Measurements from ENCODE around the gene PDE8A. TPM values are rescaled to one million over a fixed set of nuclear protein-coding genes. Genes with fewer than 3 reads are reported as not detected.

PDE8A gene
- total RNA-seq, 2 experiments from 2014 or later, result 23.2 to 24.4 TPM

GRCh38 chr15:85072917-85073316 lies 91.3 kb downstream of the PDE8A start:
- H3K27ac Mint-ChIP-seq, result peak overlapping the region; percentile 55
- TF ChIP-seq, protein P1, sequence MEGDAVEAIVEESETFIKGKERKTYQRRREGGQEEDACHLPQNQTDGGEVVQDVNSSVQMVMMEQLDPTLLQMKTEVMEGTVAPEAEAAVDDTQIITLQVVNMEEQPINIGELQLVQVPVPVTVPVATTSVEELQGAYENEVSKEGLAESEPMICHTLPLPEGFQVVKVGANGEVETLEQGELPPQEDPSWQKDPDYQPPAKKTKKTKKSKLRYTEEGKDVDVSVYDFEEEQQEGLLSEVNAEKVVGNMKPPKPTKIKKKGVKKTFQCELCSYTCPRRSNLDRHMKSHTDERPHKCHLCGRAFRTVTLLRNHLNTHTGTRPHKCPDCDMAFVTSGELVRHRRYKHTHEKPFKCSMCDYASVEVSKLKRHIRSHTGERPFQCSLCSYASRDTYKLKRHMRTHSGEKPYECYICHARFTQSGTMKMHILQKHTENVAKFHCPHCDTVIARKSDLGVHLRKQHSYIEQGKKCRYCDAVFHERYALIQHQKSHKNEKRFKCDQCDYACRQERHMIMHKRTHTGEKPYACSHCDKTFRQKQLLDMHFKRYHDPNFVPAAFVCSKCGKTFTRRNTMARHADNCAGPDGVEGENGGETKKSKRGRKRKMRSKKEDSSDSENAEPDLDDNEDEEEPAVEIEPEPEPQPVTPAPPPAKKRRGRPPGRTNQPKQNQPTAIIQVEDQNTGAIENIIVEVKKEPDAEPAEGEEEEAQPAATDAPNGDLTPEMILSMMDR (IDR thresholded peaks at IDR 0.05), result no peak
- ATAC-seq (no peak), DNase-seq (no peak)
- CTCF ChIA-PET, result interaction anchor here (0.9 kb wide), 1 partner anchor 92 kb away, joined by 3 read pairs; no protein-coding TSS in a partner anchor
- peaks cover 13% of the 10 kb centered on the region for H3K36me3 Mint-ChIP-seq (ENCODE audit: low read depth)
- H3K4me1 Mint-ChIP-seq (ENCODE audit: low read depth), result peaks cover 14% of the 10 kb centered on the region
- no peaks in the 10 kb centered on the region for H3K9me3 Mint-ChIP-seq
- H3K27me3 Mint-ChIP-seq, result no peaks in the 10 kb centered on the region
- no peak overlapping the region for H3K4me3 Mint-ChIP-seq
- intact Hi-C loops (cut with micrococcal nuclease), result no loop called here
- POLR2A ChIA-PET, result interaction anchor here (0.9 to 1.1 kb wide), 2 partner anchors 84 to 92 kb away, joined by 3 read pairs; no protein-coding TSS in a partner anchor

DNA sequence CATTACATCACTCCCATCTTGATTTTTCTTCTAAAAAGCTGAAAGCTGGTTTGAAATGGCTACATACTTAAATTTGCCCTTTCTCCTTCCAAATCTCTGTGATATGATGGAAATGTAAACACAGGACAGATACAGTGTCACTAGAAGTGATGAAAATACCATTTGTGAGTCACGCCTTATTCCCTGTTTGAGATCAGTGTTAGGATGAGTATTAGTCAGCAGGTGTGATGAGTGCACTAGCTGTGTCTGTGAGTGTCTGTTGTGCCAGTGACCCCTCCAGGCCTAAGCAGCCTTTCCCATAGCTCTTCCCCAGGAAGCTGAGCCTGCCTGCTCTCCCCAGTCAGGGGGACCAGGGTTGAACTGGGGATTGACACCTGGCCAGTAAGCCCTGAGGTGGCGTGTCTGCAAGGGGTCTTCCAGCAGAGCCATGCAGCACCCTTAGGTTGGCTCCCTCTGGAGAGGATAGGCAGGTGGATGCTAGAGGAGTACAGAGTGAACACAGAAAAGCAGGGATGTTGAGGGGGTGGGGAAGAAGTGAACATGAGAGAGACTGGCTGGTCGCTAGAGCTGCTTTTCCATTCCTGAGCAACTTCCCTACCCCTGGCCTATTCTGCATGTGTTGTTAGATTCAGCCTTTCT lies 92.0 kb downstream of the PDE8A start:
- ATAC-seq (peak; percentile 97), DNase-seq (peak; percentile 39)
- peaks cover 14% of the 10 kb centered on the region for H3K4me1 Mint-ChIP-seq (ENCODE audit: low read depth)
- peaks cover 14% of the 10 kb centered on the region for H3K36me3 Mint-ChIP-seq (ENCODE audit: low read depth)
- intact Hi-C loops (cut with micrococcal nuclease), result no loop called here
- ChIA-PET POLR2A (interaction anchor here (1.1 kb wide), 1 partner anchor 85 kb away, joined by 3 read pairs; no protein-coding TSS in a partner anchor), CTCF (interaction anchor here (0.9 kb wide), 1 partner anchor 93 kb away, joined by 3 read pairs; no protein-coding TSS in a partner anchor)
- H3K9me3 Mint-ChIP-seq, result no peaks in the 10 kb centered on the region
- H3K4me3 Mint-ChIP-seq, result no peak overlapping the region
- TF ChIP-seq, protein P1 (IDR thresholded peaks at IDR 0.05), result no peak
- H3K27me3 Mint-ChIP-seq, result no peaks in the 10 kb centered on the region
- peak overlapping the region; percentile 55 for H3K27ac Mint-ChIP-seq

- no peak overlapping the region for H3K27ac Mint-ChIP-seq
Observed at GRCh38 chr15:85086855-85087254, 105.2 kb downstream of the PDE8A start.

GRCh38 chr15:85088300-85088699 lies 106.6 kb downstream of the PDE8A start:
- no peaks in the 10 kb centered on the region for H3K4me1 Mint-ChIP-seq (ENCODE audit: low read depth)
- H3K4me3 Mint-ChIP-seq, result no peak overlapping the region
- DNase-seq (no peak), ATAC-seq (no peak)
- no peak overlapping the region for H3K27ac Mint-ChIP-seq
- no peaks in the 10 kb centered on the region for H3K9me3 Mint-ChIP-seq
- CTCF ChIA-PET, result interaction anchor here (0.7 kb wide), 1 partner anchor 208 kb away, joined by 3 read pairs; no protein-coding TSS in a partner anchor
- POLR2A ChIA-PET, result no interaction called here
- intact Hi-C loops (cut with micrococcal nuclease), result no loop called here
- TF ChIP-seq, protein P1 (IDR thresholded peaks at IDR 0.05), result no peak
- H3K27me3 Mint-ChIP-seq, result no peaks in the 10 kb centered on the region
- peaks cover 26% of the 10 kb centered on the region for H3K36me3 Mint-ChIP-seq (ENCODE audit: low read depth)

More at GRCh38 chr15:85086855-85087254, 105.2 kb downstream of the PDE8A start:
- Mint-ChIP-seq H3K9me3 (no peaks in the 10 kb centered on the region), H3K4me3 (no peak overlapping the region), H3K36me3 (ENCODE audit: low read depth) (peaks cover 26% of the 10 kb centered on the region), H3K27me3 (no peaks in the 10 kb centered on the region), H3K4me1 (ENCODE audit: low read depth) (no peaks in the 10 kb centered on the region)
- no peak for ATAC-seq
- TF ChIP-seq, protein P1 (IDR thresholded peaks at IDR 0.05), result no peak
- POLR2A ChIA-PET, result interaction anchor here (0.6 kb wide), 1 partner anchor 493 kb away, joined by 3 read pairs; no protein-coding TSS in a partner anchor
- CTCF ChIA-PET, result interaction anchor here (1.3 to 1.4 kb wide), 2 partner anchors 63 to 82 kb away, joined by 3 to 4 read pairs; no protein-coding TSS in a partner anchor
- DNase-seq, result no peak
- intact Hi-C loops (cut with micrococcal nuclease), result no loop called here

DNA sequence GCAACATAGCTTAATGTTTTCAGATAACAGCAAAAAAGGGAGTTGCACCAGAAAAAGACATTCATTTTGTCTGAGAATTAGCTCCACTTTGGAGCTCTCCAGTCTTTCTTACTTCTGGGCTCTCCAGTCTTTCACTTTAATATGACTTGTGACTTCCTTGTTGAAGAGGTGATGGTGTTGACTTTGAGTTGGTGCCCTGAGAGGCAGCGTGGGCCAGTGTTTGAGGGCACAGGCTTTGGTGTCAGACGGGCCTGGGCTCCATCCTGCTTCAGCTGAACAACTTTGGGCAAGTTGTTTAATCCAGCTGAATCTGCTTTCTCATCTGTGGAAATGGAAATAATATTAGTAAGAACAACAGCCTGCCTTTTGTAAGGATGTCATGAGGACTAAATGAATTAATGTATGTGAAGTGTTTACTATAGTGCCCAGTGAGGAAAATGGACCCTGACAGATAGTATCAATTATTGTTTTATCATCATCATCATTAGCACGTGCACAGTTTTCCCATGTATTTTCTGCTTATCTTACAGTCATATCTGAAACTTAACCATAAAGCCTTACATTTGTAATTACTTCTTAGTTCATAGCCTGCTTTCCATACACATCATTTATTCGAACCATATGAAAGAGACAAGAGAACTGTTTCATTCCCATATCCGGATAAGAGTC lies 108.4 kb downstream of the PDE8A start:
- DNase-seq, result no peak
- no peak overlapping the region for H3K4me3 Mint-ChIP-seq
- CTCF ChIA-PET, result no interaction called here
- ATAC-seq, result no peak
- intact Hi-C loops (cut with micrococcal nuclease), result no loop called here
- TF ChIP-seq, protein P1 (IDR thresholded peaks at IDR 0.05), result no peak
- H3K9me3 Mint-ChIP-seq, result no peaks in the 10 kb centered on the region
- POLR2A ChIA-PET, result interaction anchor here (0.6 kb wide), 1 partner anchor 10 kb away, joined by 3 read pairs; no protein-coding TSS in a partner anchor
- H3K36me3 Mint-ChIP-seq (ENCODE audit: low read depth), result peaks cover 28% of the 10 kb centered on the region
- no peaks in the 10 kb centered on the region for H3K4me1 Mint-ChIP-seq (ENCODE audit: low read depth)
- H3K27me3 Mint-ChIP-seq, result no peaks in the 10 kb centered on the region
- no peak overlapping the region for H3K27ac Mint-ChIP-seq
